ENCODE measurements around the gene GPC1.

Gene GPC1

DNA sequence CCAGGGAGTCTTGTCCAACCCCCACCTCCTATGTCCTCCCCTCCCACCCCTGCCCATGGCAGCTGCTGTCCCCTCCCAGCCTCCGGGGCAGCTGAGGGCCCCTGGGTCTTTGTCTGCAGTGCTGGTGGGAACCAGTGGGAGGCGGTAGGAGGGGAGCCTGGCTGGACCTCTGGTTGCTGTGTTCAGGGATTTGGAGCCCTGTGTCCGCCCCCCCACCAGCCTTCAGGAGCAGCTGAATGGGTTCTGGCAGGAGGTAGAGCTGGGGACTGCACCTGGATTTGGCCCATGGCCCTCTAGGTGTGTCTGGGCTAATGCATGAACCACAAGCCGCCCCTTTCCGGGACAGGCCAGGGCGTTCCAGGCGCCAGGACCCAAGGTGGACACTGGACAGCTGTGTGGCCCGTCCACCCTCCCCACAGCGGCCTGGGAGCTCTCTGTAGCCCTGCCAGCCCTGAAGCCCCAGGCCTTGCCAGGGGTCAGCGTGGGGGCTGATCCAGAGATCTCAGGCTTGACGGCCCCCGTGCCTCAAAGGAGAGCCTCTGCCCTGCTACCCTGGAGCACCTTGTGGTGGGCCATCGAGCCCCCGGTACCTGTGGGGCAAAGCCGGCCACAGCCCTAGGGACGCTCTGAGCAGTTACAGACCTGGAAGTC is 25.4 kb downstream of the GPC1 start (continued):
- TF ChIP-seq GLI2 (tag by site-specific recombination; IDR thresholded peaks at IDR 0.05; ENCODE audit: borderline replicate concordance, low read depth) (no peak), ZNF24 (tag by site-specific recombination; IDR thresholded peaks at IDR 0.05) (no peak), YY2 (tag by site-specific recombination; IDR thresholded peaks at IDR 0.05) (no peak), YY1 (tag by site-specific recombination; IDR thresholded peaks at IDR 0.05) (no peak), ZNF624 (tag by site-specific recombination; IDR thresholded peaks at IDR 0.05) (no peak), ZNF645 (tag by site-specific recombination; IDR thresholded peaks at IDR 0.05) (no peak), SALL2 (tag by site-specific recombination; IDR thresholded peaks at IDR 0.05; ENCODE audit: borderline replicate concordance) (no peak)

DNA sequence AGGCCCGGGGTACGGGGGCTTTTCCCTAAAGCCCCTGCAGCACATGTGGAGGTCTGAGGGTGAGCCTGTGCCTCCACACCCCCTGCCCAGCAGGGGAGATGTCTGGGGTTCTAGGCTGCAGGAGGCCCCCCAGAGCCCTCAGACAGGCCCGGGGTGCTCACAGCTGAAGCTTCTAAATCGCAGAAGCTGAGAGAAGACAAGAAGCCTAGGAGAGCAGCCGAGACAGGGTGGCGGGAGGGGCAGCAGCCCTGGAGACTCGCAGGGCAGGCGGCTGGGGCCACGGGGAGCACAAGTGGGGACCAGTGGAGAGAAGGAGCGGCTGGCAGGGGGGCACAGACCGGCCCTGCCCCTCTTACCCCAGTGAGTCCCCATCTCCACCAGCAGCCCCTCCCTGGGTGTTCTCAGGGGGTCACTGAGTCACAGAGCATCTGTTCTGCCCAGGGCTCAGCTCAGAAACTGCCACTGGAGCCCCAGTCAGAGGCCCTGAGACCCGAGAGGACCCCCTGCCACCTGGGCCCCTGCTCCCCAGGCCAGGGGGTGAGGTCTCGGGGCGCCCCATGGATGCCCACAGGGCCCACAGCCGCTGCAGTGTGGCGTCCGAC is 26.1 kb downstream of the GPC1 start:
- Histone ChIP-seq H3K27ac (ENCODE audit: extremely low read depth, low read depth, low read length) (no peak overlapping the region), H3K9me3 (ENCODE audit: control insufficient read depth, insufficient read depth, low read depth, low read length) (no peaks in the 10 kb centered on the region), H3K4me3 (ENCODE audit: low read depth, low read length) (no peak overlapping the region), H3K4me1 (ENCODE audit: control insufficient read depth, insufficient read depth, low read length) (no peaks in the 10 kb centered on the region), H3K36me3 (ENCODE audit: control insufficient read depth in 2 of 2, insufficient read depth in 1 of 2, low read length in 2 of 2) (peaks cover 0 to 26% of the 10 kb centered on the region in 2 experiments; a peak in 1 of 3 replicates)
- TF ChIP-seq ZNF248 (tag by site-specific recombination; IDR thresholded peaks at IDR 0.05): no peak
- ChIA-PET CTCF (interaction anchor here (1.2 kb wide), 1 partner anchor 27 kb away, joined by 4 read pairs; no protein-coding TSS in a partner anchor), POLR2A (no interaction called here)

GRCh38 chr2:240462073-240462706 is 26.7 kb downstream of the GPC1 start:
- H3K36me3 ChIP-seq (ENCODE audit: control insufficient read depth in 2 of 2, insufficient read depth in 1 of 2, low read length in 2 of 2): peaks cover 0 to 30% of the 10 kb centered on the region in 2 experiments; a peak in 1 of 3 replicates
- no peak overlapping the region for H3K4me3 ChIP-seq (ENCODE audit: low read depth, low read length)
- ChIA-PET CTCF (no interaction called here), POLR2A (no interaction called here)
- H3K27ac ChIP-seq (ENCODE audit: extremely low read depth, low read depth, low read length): no peak overlapping the region
- no peaks in the 10 kb centered on the region for H3K9me3 ChIP-seq (ENCODE audit: control insufficient read depth, insufficient read depth, low read depth, low read length)
- TF ChIP-seq, protein P1, sequence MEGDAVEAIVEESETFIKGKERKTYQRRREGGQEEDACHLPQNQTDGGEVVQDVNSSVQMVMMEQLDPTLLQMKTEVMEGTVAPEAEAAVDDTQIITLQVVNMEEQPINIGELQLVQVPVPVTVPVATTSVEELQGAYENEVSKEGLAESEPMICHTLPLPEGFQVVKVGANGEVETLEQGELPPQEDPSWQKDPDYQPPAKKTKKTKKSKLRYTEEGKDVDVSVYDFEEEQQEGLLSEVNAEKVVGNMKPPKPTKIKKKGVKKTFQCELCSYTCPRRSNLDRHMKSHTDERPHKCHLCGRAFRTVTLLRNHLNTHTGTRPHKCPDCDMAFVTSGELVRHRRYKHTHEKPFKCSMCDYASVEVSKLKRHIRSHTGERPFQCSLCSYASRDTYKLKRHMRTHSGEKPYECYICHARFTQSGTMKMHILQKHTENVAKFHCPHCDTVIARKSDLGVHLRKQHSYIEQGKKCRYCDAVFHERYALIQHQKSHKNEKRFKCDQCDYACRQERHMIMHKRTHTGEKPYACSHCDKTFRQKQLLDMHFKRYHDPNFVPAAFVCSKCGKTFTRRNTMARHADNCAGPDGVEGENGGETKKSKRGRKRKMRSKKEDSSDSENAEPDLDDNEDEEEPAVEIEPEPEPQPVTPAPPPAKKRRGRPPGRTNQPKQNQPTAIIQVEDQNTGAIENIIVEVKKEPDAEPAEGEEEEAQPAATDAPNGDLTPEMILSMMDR (tag by site-specific recombination; IDR thresholded peaks at IDR 0.05): no peak
- TF ChIP-seq YY1 (tag by site-specific recombination; IDR thresholded peaks at IDR 0.05): no peak
- TF ChIP-seq ZBTB20 (tag by site-specific recombination; IDR thresholded peaks at IDR 0.05): no peak
- no peak for TF ChIP-seq GLIS2 (tag by site-specific recombination; IDR thresholded peaks at IDR 0.05)
- TF ChIP-seq ZNF777 (tag by site-specific recombination; IDR thresholded peaks at IDR 0.05; ENCODE audit: borderline replicate concordance): no peak
- TF ChIP-seq ZNF571 (tag by site-specific recombination; IDR thresholded peaks at IDR 0.05): no peak
- no peak for TF ChIP-seq ZNF654 (tag by site-specific recombination; IDR thresholded peaks at IDR 0.05; ENCODE audit: low read depth)
- TF ChIP-seq, protein P2, sequence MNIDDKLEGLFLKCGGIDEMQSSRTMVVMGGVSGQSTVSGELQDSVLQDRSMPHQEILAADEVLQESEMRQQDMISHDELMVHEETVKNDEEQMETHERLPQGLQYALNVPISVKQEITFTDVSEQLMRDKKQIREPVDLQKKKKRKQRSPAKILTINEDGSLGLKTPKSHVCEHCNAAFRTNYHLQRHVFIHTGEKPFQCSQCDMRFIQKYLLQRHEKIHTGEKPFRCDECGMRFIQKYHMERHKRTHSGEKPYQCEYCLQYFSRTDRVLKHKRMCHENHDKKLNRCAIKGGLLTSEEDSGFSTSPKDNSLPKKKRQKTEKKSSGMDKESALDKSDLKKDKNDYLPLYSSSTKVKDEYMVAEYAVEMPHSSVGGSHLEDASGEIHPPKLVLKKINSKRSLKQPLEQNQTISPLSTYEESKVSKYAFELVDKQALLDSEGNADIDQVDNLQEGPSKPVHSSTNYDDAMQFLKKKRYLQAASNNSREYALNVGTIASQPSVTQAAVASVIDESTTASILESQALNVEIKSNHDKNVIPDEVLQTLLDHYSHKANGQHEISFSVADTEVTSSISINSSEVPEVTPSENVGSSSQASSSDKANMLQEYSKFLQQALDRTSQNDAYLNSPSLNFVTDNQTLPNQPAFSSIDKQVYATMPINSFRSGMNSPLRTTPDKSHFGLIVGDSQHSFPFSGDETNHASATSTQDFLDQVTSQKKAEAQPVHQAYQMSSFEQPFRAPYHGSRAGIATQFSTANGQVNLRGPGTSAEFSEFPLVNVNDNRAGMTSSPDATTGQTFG (tag by site-specific recombination; IDR thresholded peaks at IDR 0.05; ENCODE audit: borderline replicate concordance): no peak
- TF ChIP-seq ZBTB21 (tag by site-specific recombination; IDR thresholded peaks at IDR 0.05): no peak
- no peak for TF ChIP-seq ZNF423 (tag by site-specific recombination; IDR thresholded peaks at IDR 0.05)
- no peak for TF ChIP-seq ZNF169 (tag by site-specific recombination; IDR thresholded peaks at IDR 0.05)
- TF ChIP-seq ZNF660 (tag by site-specific recombination; IDR thresholded peaks at IDR 0.05): no peak
- no peak for TF ChIP-seq ZNF510 (tag by site-specific recombination; IDR thresholded peaks at IDR 0.05; ENCODE audit: insufficient replicate concordance)
- no peaks in the 10 kb centered on the region for H3K4me1 ChIP-seq (ENCODE audit: control insufficient read depth, insufficient read depth, low read length)

Measured in HEK293 (cell line).